ENCODE results near the gene PLEKHA6.
"Not testable (repeated sequence)": the region's sequence is repeated elsewhere in the genome, so short reads cannot be mapped to it uniquely, and the experiment has no call there.

PLEKHA6 gene

DNA sequence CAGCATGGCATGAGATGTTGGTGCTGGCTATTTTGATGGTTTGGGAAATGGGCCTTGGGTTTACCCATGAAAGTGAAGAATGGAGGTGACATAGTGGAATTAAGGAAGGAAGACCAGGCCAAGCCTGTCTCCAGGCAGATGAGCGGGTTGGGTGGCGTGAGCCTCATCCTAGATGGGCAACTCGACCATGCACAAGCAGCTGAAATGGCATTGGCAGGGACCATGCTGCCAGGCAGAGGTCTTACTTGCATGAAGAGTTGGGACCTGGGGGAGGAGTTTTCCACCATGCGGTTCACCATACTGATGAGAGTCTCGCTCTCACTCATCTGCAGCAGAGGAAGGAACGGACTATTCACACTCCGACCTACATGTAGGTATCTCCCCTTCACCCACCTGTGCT, 108.4 kb downstream of the PLEKHA6 start:
- H3K4me1 ChIP-seq (ENCODE audit: control insufficient read depth, low read depth, low read length), result peaks cover 25% of the 10 kb centered on the region

DNA sequence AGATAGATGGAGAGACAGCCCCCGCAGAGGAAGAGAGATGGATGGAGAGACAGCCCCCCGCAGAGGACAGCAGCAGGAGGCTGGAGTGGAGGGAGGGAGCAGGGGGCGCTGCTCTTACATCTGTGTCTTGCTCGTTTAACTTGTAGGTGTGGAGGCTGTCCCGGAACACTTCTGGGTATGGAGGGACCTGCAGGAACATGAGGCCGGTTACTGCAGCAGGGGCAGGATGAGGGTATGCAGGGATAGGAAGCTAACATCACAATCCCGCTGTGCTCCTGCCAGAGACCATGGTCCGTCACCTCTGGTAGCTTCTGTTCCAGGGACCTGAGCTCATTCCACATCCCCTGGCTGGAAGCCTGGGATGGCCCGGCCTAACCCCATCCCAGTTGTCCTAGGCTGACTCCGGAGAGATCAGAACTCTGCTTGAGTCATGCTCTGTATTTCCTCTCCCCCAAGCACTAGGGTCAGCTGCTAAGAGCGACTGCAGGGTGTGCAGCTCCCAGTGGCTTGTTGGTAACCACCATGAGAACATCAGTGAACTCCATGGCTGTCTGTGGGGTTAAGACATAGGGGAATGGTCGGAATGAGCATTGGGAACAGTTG, 109.2 kb downstream of the PLEKHA6 start:
- H3K36me3 ChIP-seq (ENCODE audit: control insufficient read depth, low read depth, low read length), result no peaks in the 10 kb centered on the region
- no peak overlapping the region for H3K4me3 ChIP-seq (ENCODE audit: low read length)
- no peaks in the 10 kb centered on the region for H3K27me3 ChIP-seq (ENCODE audit: control insufficient read depth, insufficient read depth, low read length)
- H3K9ac ChIP-seq (ENCODE audit: low read length), result no peak overlapping the region
- peaks cover 17% of the 10 kb centered on the region for H3K4me1 ChIP-seq (ENCODE audit: control insufficient read depth, low read depth, low read length)
- no peaks in the 10 kb centered on the region for H3K9me3 ChIP-seq (ENCODE audit: control insufficient read depth, low read depth, low read length)
- H3K27ac ChIP-seq (ENCODE audit: low read length), result no peak overlapping the region

More for the DNA sequence above, 108.4 kb downstream of the PLEKHA6 start:
- H3K9me3 ChIP-seq (ENCODE audit: control insufficient read depth, low read depth, low read length), result no peaks in the 10 kb centered on the region
- H3K9ac ChIP-seq (ENCODE audit: low read length), result no peak overlapping the region
- no peak overlapping the region for H3K4me3 ChIP-seq (ENCODE audit: low read length)
- no peak overlapping the region for H3K27ac ChIP-seq (ENCODE audit: low read length)
- no peaks in the 10 kb centered on the region for H3K36me3 ChIP-seq (ENCODE audit: control insufficient read depth, low read depth, low read length)
- no peaks in the 10 kb centered on the region for H3K27me3 ChIP-seq (ENCODE audit: control insufficient read depth, insufficient read depth, low read length)

DNA sequence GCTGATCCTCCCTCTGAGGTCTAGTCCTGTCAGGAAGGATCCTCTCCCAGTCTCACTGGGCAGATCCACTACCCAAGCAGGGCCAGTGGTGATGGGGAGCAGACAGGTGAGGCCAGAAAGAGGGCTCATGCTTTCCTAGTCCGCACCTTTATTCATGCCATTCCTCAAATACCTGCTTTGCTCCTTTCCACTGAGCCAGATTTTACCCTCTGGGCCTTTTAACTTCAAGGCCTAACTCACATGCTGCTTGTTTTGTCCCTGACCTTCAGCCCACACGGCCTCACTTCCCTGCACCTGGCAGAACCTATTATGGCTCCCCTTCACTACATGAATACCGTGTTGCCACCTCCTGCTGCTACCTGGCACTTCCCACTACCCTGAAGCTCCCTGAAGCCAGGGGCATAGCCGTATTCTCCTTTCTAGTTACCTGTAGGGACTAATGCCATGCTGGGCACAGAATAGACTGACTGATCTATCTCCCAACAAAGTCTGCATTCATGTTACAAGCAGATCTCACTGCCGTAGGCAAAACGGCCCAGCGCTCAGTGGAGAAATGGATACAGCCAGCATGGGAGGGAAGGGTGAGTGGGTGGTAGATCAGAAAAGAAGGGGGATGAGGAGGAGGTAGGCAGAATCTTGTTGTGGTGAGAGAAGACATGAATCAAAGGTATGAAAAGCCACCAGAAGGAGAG, 109.8 kb downstream of the PLEKHA6 start:
- Histone ChIP-seq H3K36me3 (ENCODE audit: control insufficient read depth, low read depth, low read length) (no peaks in the 10 kb centered on the region), H3K9ac (ENCODE audit: low read length) (no peak overlapping the region), H3K27ac (ENCODE audit: low read length) (no peak overlapping the region), H3K4me3 (ENCODE audit: low read length) (no peak overlapping the region), H3K27me3 (ENCODE audit: control insufficient read depth, insufficient read depth, low read length) (no peaks in the 10 kb centered on the region), H3K4me1 (ENCODE audit: control insufficient read depth, low read depth, low read length) (peaks cover 11% of the 10 kb centered on the region), H3K9me3 (ENCODE audit: control insufficient read depth, low read depth, low read length) (no peaks in the 10 kb centered on the region)

DNA sequence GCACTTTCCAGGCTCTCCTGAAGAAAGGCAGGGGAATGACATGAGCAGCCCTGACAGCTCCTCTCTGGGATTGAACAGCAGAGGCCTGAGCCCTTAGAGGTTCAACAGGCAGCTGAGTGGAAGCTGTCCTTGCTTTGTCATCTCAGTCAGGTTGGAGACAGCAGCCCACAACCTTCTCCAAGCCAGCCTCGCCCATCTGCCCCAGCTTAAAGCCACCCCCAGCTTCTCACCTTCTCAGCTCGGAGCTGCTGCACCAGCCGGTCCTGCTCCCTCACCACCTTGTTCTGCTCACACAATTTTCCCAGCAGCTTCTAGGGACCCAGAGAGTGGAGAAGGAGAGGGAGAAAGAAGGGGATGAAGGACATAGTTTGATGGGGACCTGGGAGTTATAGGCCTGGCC, 110.8 kb downstream of the PLEKHA6 start:
- H3K27ac ChIP-seq (ENCODE audit: low read length), result no peak overlapping the region
- H3K4me1 ChIP-seq (ENCODE audit: control insufficient read depth, low read depth, low read length), result peaks cover 2% of the 10 kb centered on the region
- H3K4me3 ChIP-seq (ENCODE audit: low read length), result no peak overlapping the region
- H3K27me3 ChIP-seq (ENCODE audit: control insufficient read depth, insufficient read depth, low read length), result no peaks in the 10 kb centered on the region
- no peaks in the 10 kb centered on the region for H3K36me3 ChIP-seq (ENCODE audit: control insufficient read depth, low read depth, low read length)
- no peak overlapping the region for H3K9ac ChIP-seq (ENCODE audit: low read length)
- no peaks in the 10 kb centered on the region for H3K9me3 ChIP-seq (ENCODE audit: control insufficient read depth, low read depth, low read length)

DNA sequence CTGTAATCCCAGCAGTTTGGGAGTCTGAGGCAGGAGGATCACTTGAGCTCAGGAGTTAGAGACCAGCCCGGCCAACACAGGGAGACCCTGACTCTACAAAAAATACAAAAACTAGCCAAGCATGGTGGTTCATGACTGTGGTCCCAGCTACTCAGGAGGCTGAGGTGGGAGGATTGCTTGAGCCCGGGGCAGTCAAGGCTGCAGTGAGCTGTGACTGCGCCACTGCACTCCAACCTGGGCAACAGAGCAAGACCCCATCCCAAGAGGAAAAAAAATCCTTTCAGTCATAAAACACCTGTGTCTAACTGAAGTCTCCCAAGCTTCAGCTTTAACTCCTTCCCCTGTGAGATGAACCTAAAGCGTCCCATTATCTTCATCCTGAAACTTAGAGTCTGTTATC, 112.9 kb downstream of the PLEKHA6 start:
- H3K4me3 ChIP-seq (ENCODE audit: low read length), result no peak overlapping the region
- no peaks in the 10 kb centered on the region for H3K4me1 ChIP-seq (ENCODE audit: control insufficient read depth, low read depth, low read length)
- no peaks in the 10 kb centered on the region for H3K27me3 ChIP-seq (ENCODE audit: control insufficient read depth, insufficient read depth, low read length)
- H3K36me3 ChIP-seq (ENCODE audit: control insufficient read depth, low read depth, low read length), result no peaks in the 10 kb centered on the region
- H3K27ac ChIP-seq (ENCODE audit: low read length), result no peak overlapping the region
- no peaks in the 10 kb centered on the region for H3K9me3 ChIP-seq (ENCODE audit: control insufficient read depth, low read depth, low read length)
- H3K9ac ChIP-seq (ENCODE audit: low read length), result no peak overlapping the region

DNA sequence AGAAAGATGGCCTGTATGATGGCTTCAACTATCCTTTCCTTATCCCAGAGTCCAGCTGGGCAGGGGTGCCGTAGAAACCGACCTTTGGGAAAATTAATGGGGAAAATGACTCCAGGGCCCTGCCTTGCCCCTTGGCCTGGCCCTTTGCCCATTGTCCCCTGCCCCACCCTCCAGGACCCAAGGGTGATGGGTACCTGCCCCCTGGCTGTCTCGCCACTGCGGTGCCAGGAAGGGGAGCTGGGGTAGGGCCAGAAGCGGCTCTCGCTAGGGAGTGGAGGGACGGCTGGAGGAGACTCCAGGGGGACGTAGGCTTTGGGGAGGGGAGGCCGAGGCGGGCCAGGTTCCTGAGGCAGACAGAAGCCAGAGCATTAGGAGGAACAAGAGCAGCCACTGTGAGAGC, 116.8 kb downstream of the PLEKHA6 start:
- Histone ChIP-seq H3K27me3 (ENCODE audit: control insufficient read depth, insufficient read depth, low read length) (no peaks in the 10 kb centered on the region), H3K36me3 (ENCODE audit: control insufficient read depth, low read depth, low read length) (peaks cover 5% of the 10 kb centered on the region), H3K27ac (ENCODE audit: low read length) (no peak overlapping the region), H3K9me3 (ENCODE audit: control insufficient read depth, low read depth, low read length) (no peaks in the 10 kb centered on the region), H3K9ac (ENCODE audit: low read length) (no peak overlapping the region), H3K4me3 (ENCODE audit: low read length) (no peak overlapping the region), H3K4me1 (ENCODE audit: control insufficient read depth, low read depth, low read length) (no peaks in the 10 kb centered on the region)

DNA sequence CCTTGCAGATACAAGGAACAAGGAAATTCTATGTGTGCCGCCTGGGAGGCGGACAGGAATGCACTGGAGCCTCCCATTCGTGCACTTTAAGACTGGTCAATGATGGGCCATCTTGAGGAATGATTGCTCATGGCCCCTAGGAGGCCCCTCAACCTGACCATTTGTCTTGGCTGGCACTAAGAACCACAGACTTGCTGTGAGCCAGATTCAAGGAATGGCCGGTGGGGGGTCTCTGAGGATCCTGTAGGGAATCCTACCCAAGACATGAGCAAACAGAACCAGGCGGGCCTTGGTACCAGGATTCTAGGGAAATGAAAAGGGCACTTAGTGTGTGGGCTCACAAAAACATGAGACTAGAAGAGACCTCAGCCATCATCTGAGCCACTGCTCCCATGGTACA, 117.8 kb downstream of the PLEKHA6 start:
- Histone ChIP-seq H3K36me3 (ENCODE audit: control insufficient read depth, low read depth, low read length) (peaks cover 8% of the 10 kb centered on the region), H3K9me3 (ENCODE audit: control insufficient read depth, low read depth, low read length) (no peaks in the 10 kb centered on the region), H3K27me3 (ENCODE audit: control insufficient read depth, insufficient read depth, low read length) (no peaks in the 10 kb centered on the region), H3K4me1 (ENCODE audit: control insufficient read depth, low read depth, low read length) (no peaks in the 10 kb centered on the region), H3K27ac (ENCODE audit: low read length) (no peak overlapping the region), H3K4me3 (ENCODE audit: low read length) (no peak overlapping the region), H3K9ac (ENCODE audit: low read length) (no peak overlapping the region)

DNA sequence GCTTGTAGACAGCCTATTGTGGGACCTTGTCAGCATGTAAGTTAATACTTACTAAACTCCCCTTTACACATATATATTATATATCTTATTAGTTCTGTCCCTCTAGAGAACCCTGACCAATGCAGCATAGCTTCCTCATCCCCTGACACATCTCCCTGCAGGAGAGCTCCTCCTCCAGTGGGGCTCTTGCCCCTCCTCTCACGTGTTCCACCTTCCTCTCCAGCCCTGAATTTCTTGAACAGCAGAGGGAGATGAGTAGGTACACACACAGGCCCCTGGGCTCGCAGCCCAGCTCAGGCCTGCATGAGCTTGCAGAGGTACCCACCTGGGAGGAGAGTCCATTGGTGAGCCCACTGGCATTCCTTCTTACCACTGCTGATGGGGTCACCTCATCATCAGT, 118.7 kb downstream of the PLEKHA6 start:
- Histone ChIP-seq H3K9me3 (ENCODE audit: control insufficient read depth, low read depth, low read length) (no peaks in the 10 kb centered on the region), H3K27ac (ENCODE audit: low read length) (no peak overlapping the region), H3K4me1 (ENCODE audit: control insufficient read depth, low read depth, low read length) (no peaks in the 10 kb centered on the region), H3K27me3 (ENCODE audit: control insufficient read depth, insufficient read depth, low read length) (no peaks in the 10 kb centered on the region), H3K9ac (ENCODE audit: low read length) (no peak overlapping the region), H3K4me3 (ENCODE audit: low read length) (no peak overlapping the region), H3K36me3 (ENCODE audit: control insufficient read depth, low read depth, low read length) (peaks cover 8% of the 10 kb centered on the region)

DNA sequence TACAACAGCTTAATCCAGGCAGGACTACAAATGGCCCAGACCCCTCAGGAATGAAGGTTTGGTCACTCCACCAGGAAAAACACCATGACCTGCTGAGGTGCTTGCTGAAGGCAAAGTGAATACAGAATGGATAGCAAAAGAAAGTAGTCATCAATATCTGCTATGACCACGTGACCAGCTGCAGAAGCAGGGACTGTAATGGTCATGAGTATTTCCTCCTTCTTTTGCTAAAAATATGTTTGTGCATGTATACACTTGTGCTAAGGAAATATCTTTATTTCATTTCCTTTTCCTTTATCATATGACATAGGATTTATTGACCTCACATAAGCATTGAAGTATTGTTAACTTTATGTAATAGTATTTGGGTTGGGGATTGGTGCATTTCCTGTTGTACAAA, 119.5 kb downstream of the PLEKHA6 start:
- Histone ChIP-seq H3K9me3 (ENCODE audit: control insufficient read depth, low read depth, low read length) (no peaks in the 10 kb centered on the region), H3K4me3 (ENCODE audit: low read length) (no peak overlapping the region), H3K27ac (ENCODE audit: low read length) (no peak overlapping the region), H3K27me3 (ENCODE audit: control insufficient read depth, insufficient read depth, low read length) (no peaks in the 10 kb centered on the region), H3K36me3 (ENCODE audit: control insufficient read depth, low read depth, low read length) (peaks cover 8% of the 10 kb centered on the region), H3K9ac (ENCODE audit: low read length) (no peak overlapping the region), H3K4me1 (ENCODE audit: control insufficient read depth, low read depth, low read length) (no peaks in the 10 kb centered on the region)

DNA sequence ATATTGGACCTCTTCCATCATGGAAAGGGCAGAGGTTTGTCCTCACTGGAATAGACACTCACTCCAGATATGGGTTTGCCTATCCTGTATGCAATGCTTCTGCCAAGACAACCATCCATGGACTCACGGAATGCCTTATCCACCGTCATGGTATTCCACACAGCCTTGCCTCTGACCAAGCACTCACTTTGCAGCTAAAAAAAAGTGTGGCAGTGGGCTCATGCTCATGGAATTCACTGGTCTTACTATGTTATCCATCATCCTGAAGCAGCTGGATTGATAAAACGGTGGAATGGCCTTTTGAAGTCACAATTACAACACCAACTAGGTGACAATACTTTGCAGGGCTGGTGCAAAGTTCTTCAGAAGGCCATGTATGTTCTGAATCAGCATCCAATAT, 120.3 kb downstream of the PLEKHA6 start:
- H3K4me3 ChIP-seq (ENCODE audit: low read length); H3K36me3 ChIP-seq (ENCODE audit: control insufficient read depth, low read depth, low read length); H3K9ac ChIP-seq (ENCODE audit: low read length); H3K27ac ChIP-seq (ENCODE audit: low read length); H3K4me1 ChIP-seq (ENCODE audit: control insufficient read depth, low read depth, low read length); H3K27me3 ChIP-seq (ENCODE audit: control insufficient read depth, insufficient read depth, low read length); H3K9me3 ChIP-seq (ENCODE audit: control insufficient read depth, low read depth, low read length): not testable (repeated sequence)

DNA sequence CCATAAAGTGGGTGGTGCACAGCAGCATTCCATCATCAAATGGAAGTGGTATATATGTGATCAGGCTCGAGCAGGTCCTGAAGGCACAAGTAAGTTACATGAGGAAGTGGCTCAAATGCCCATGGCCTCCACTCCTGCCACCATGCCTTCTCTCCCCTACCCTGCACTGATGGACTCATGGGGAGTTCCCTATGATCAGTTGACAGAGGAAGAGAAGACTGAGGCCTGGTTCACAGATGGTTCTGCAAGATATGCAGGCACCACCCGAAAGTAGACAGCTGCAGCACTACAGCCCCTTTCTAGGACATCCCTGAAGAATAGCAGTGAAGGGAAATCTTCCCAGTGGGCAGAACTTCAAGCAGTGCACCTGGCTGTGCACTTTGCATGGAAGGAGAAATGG, 121.2 kb downstream of the PLEKHA6 start:
- not testable (repeated sequence) for H3K4me1 ChIP-seq (ENCODE audit: control insufficient read depth, low read depth, low read length); H3K4me3 ChIP-seq (ENCODE audit: low read length); H3K27ac ChIP-seq (ENCODE audit: low read length); H3K36me3 ChIP-seq (ENCODE audit: control insufficient read depth, low read depth, low read length); H3K27me3 ChIP-seq (ENCODE audit: control insufficient read depth, insufficient read depth, low read length); H3K9me3 ChIP-seq (ENCODE audit: control insufficient read depth, low read depth, low read length); H3K9ac ChIP-seq (ENCODE audit: low read length)

DNA sequence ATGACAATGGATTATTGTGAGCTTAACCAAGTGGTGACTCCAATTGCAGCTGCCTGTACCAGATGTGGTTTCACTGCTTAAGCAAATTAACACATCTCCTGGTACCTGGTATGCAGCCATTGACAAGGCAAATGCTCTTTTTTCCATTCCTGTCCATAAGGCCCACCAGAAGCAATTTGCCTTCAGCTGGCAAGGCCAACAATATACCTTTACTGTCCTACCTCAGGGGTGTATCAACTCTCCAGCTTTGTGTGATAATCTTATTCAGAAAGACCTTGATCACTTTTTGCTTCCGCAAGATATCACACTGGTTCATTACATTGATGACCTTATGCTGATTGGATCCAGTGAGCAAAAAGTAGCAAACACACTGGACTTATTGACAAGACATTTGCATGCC, 122.2 kb downstream of the PLEKHA6 start:
- not testable (repeated sequence) for H3K4me1 ChIP-seq (ENCODE audit: control insufficient read depth, low read depth, low read length); H3K27ac ChIP-seq (ENCODE audit: low read length); H3K36me3 ChIP-seq (ENCODE audit: control insufficient read depth, low read depth, low read length); H3K27me3 ChIP-seq (ENCODE audit: control insufficient read depth, insufficient read depth, low read length); H3K9ac ChIP-seq (ENCODE audit: low read length); H3K9me3 ChIP-seq (ENCODE audit: control insufficient read depth, low read depth, low read length); H3K4me3 ChIP-seq (ENCODE audit: low read length)
